CD14-positive monocyte (primary cell): Measurements from ENCODE around the gene LRRC47. TPM values are rescaled to one million over a fixed set of nuclear protein-coding genes. Genes with fewer than 3 reads are reported as not detected.

ENCODE experiments used
- DNase-seq, 3 donors: peaks; one replicate each; pipeline ENCODE4 v3.0.0-alpha.2; 2011 to 2022
- H2AFZ ChIP-seq: 2 replicates; pipeline ENCODE4 v1.6.0; 2012; ENCODE audit warnings: mild to moderate bottlenecking, low read depth, low read length, inconsistent platforms; ENCODE audit not compliant: insufficient read depth, poor library complexity, severe bottlenecking
- H3K27ac ChIP-seq, 2 donors: 1 replicate in 1 of 2; 2 replicates in 1 of 2; pipeline ENCODE4 v1.5.1; 2012 to 2013; ENCODE audit warnings: low read length in 2 of 2, control low read depth in 1 of 2, inconsistent platforms in 1 of 2, low read depth in 1 of 2, mild to moderate bottlenecking in 1 of 2
- H3K27me3 ChIP-seq, 2 donors: one replicate each; pipeline versions ENCODE4 v1.6.0 to v1.6.1; 2011 to 2013; ENCODE audit warnings: low read length in 2 of 2; ENCODE audit not compliant: control insufficient read depth in 2 of 2, insufficient read depth in 2 of 2
- H3K36me3 ChIP-seq, 2 donors: replicated peaks in 1 of 2; 1 replicate in 1 of 2; 2 replicates in 1 of 2; pipeline versions ENCODE4 v1.5.1 to v1.6.1; 2012 to 2013; ENCODE audit warnings: low read length in 2 of 2, control low read depth in 1 of 2, inconsistent platforms in 1 of 2, mild to moderate bottlenecking in 1 of 2; ENCODE audit not compliant: insufficient read depth in 2 of 2, control insufficient read depth in 1 of 2
- H3K4me1 ChIP-seq, 2 donors: 1 replicate in 1 of 2; 2 replicates in 1 of 2; pipeline versions ENCODE4 v1.5.1 to v1.6.1; 2012 to 2013; ENCODE audit warnings: low read length in 2 of 2, control low read depth in 1 of 2, inconsistent platforms in 1 of 2, mild to moderate bottlenecking in 1 of 2, moderate library complexity in 1 of 2; ENCODE audit not compliant: insufficient read depth in 2 of 2, control insufficient read depth in 1 of 2
- H3K4me2 ChIP-seq: replicated peaks from 2 replicates; pipeline ENCODE3; 2012; ENCODE audit warnings: low read length, moderate library complexity, mild to moderate bottlenecking; ENCODE audit not compliant: poor library complexity, severe bottlenecking; ENCODE audit errors: extremely low read depth
- H3K4me3 ChIP-seq, 3 experiments: fragments of 200-600 bp in 1 of 3; sonication (generic) in 1 of 3; replicated peaks in 1 of 3; 1 replicate in 2 of 3; 2 replicates in 1 of 3; pipeline ENCODE4 v1.5.1; 2011 to 2013; ENCODE audit warnings: low read length in 3 of 3, mild to moderate bottlenecking in 3 of 3, control low read depth in 2 of 3, low read depth in 2 of 3, inconsistent platforms in 1 of 3, moderate library complexity in 1 of 3
- H3K79me2 ChIP-seq: 2 replicates; pipeline ENCODE4 v1.6.0; 2012; ENCODE audit warnings: mild to moderate bottlenecking, control low read depth, inconsistent platforms, low read length, moderate library complexity; ENCODE audit not compliant: insufficient read depth
- H3K9ac ChIP-seq: 2 replicates; pipeline ENCODE4 v1.6.0; 2017; ENCODE audit warnings: low read length, mild to moderate bottlenecking; ENCODE audit not compliant: insufficient read depth, poor library complexity, severe bottlenecking
- H3K9me3 ChIP-seq, 2 donors: replicated peaks in 1 of 2; 1 replicate in 1 of 2; 2 replicates in 1 of 2; pipeline versions ENCODE4 v1.5.1 to v1.6.1; 2012 to 2013; ENCODE audit warnings: low read length in 2 of 2, control low read depth in 1 of 2; ENCODE audit not compliant: control insufficient read depth in 1 of 2, insufficient read depth in 1 of 2
- H4K20me1 ChIP-seq: 2 replicates; pipeline ENCODE4 v1.6.0; 2012; ENCODE audit warnings: mild to moderate bottlenecking, low read length, control low read depth, moderate library complexity; ENCODE audit not compliant: insufficient read depth
- H3K27ac Mint-ChIP-seq, 7 donors: one replicate each; pipeline ENCODE4 v1.8.0; 2020; ENCODE audit warnings: mild to moderate bottlenecking in 7 of 7, mixed read lengths in 7 of 7, moderate library complexity in 6 of 7, inconsistent platforms in 2 of 7
- H3K27me3 Mint-ChIP-seq, 3 donors: one replicate each; pipeline ENCODE4 v1.8.0; 2021 to 2022; ENCODE audit warnings: low read depth in 3 of 3, mild to moderate bottlenecking in 3 of 3, mixed read lengths in 3 of 3, moderate library complexity in 3 of 3, inconsistent platforms in 1 of 3
- H3K36me3 Mint-ChIP-seq, 2 donors: one replicate each; pipeline ENCODE4 v1.8.0; 2020; ENCODE audit warnings: mixed read lengths in 2 of 2, inconsistent platforms in 1 of 2, mild to moderate bottlenecking in 1 of 2
- H3K4me1 Mint-ChIP-seq: one replicate; pipeline ENCODE4 v1.8.0; 2020; ENCODE audit warnings: mild to moderate bottlenecking, mixed read lengths
- H3K4me3 Mint-ChIP-seq, 2 donors: one replicate each; pipeline ENCODE4 v1.8.0; 2020; ENCODE audit warnings: mild to moderate bottlenecking in 2 of 2, mixed read lengths in 2 of 2, moderate library complexity in 1 of 2
- H3K9me3 Mint-ChIP-seq, 7 donors: one replicate each; pipeline ENCODE4 v1.8.0; 2020 to 2022; ENCODE audit warnings: mixed read lengths in 7 of 7, mild to moderate bottlenecking in 6 of 7, moderate library complexity in 6 of 7, inconsistent platforms in 2 of 7
- CTCF ChIP-seq: fragments of 200-600 bp; IDR thresholded peaks from one replicate; pipeline ENCODE4 v1.8.0; 2022; ENCODE audit warnings: antibody characterized with exemption, mild to moderate bottlenecking
- WGBS: methylation state at CpG from one replicate; pipeline ENCODE4 v1.1.5; 2013; ENCODE audit warnings: missing lambda C conversion rate; ENCODE audit not compliant: insufficient coverage; 5-methylcytosine and 5-hydroxymethylcytosine counted together
- intact Hi-C, 2 donors: fragments of 100-400 bp; cut with micrococcal nuclease; formaldehyde crosslinking; loops; one replicate each; pipeline versions ENCODE4 v1.15.0 to v1.15.1; 2023
- polyA plus RNA-seq, 3 donors: library from polyadenylated mRNA; depleted of rRNA in 1 of 3; unstranded in 2 of 3; stranded (reverse) in 1 of 3; fragments of 300-500 nt in 2 of 3; fragments of >200 nt in 1 of 3; fragmentation: Illumina TruSeq in 2 of 3; gene quantifications; 1 replicate in 2 of 3; 2 replicates in 1 of 3; pipeline ENCODE4 v1.2.3, GENCODE V29; 2012 to 2021

Gene LRRC47
- polyA plus RNA-seq, 3 donors: 17.8 to 24.8 (median 18.0) TPM

DNA sequence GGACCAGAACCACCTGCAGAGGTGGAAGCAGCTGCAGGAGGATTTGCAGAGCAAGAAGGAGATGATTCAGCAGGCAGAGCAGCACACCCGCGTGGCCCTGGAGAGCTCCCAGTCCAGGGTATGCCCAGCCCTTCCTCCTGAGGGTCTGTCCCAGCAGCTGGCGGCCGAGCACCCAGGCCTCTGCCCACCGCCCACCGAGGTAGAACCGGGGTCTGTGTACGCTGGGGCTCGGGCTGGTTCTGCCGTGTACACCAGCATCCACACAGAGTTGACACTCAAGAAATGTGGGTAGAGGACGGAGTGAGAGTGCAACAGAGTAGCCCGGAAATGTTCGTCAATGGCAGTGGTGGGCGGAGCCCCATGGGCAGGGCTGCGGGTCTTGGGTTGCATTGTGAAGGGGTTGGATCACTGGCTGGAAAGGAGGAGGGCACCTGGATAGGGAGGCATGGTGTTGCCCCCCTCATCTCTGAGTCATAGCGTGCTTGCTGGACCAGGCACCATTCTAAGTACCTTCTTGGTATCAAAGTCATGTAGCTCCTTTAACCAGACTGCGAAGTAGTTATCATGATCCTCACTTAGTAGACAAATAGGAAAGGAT, 28.9 kb downstream of the LRRC47 start:
- no peak overlapping the region for H3K27ac ChIP-seq
- H3K9ac ChIP-seq: no peak overlapping the region
- Mint-ChIP-seq H3K9me3 (peaks cover 0 to 3% (median 0%) of the 10 kb centered on the region in 7 donors), H3K4me3 (no peak overlapping the region), H3K4me1 (peaks cover 4% of the 10 kb centered on the region), H3K27ac (peak overlapping the region in 1 of 7 donors; percentile 20), H3K36me3 (no peaks in the 10 kb centered on the region), H3K27me3 (peaks cover 17 to 26% (median 17%) of the 10 kb centered on the region in 3 donors)
- no peaks in the 10 kb centered on the region for H4K20me1 ChIP-seq
- intact Hi-C loops: no loop called here
- H3K4me3 ChIP-seq: no peak overlapping the region
- WGBS: 90% methylated on average over 13 of the region's 17 CpGs
- H3K79me2 ChIP-seq: no peaks in the 10 kb centered on the region
- no peak overlapping the region for H2AFZ ChIP-seq
- H3K4me2 ChIP-seq: no peak overlapping the region
- peaks cover 0 to 17% of the 10 kb centered on the region in 2 donors for H3K27me3 ChIP-seq
- H3K4me1 ChIP-seq: peaks cover 3 to 8% of the 10 kb centered on the region in 2 donors
- H3K36me3 ChIP-seq: no peaks in the 10 kb centered on the region
- H3K9me3 ChIP-seq: no peaks in the 10 kb centered on the region
- no peak for TF ChIP-seq CTCF
- no peak for DNase-seq

GRCh38 chr1:3763351-3764125, 32.8 kb downstream of the LRRC47 start:
- Histone ChIP-seq H3K4me1 (no peaks in the 10 kb centered on the region), H3K27me3 (peaks cover 0 to 7% of the 10 kb centered on the region in 2 donors), H3K9ac (no peak overlapping the region), H4K20me1 (no peaks in the 10 kb centered on the region), H3K4me3 (no peak overlapping the region), H3K9me3 (no peaks in the 10 kb centered on the region), H3K4me2 (no peak overlapping the region), H3K27ac (no peak overlapping the region), H3K79me2 (no peaks in the 10 kb centered on the region), H2AFZ (no peak overlapping the region), H3K36me3 (no peaks in the 10 kb centered on the region)
- intact Hi-C loops: no loop called here
- Mint-ChIP-seq H3K9me3 (peaks cover 0 to 11% (median 4%) of the 10 kb centered on the region in 7 donors), H3K27me3 (peaks cover 4 to 17% (median 4%) of the 10 kb centered on the region in 3 donors), H3K4me1 (no peaks in the 10 kb centered on the region), H3K27ac (peak overlapping the region in 1 of 7 donors; percentile 42), H3K4me3 (no peak overlapping the region), H3K36me3 (no peaks in the 10 kb centered on the region)
- TF ChIP-seq CTCF: no peak
- 96% methylated on average over 26 of the region's 31 CpGs for WGBS
- no peak for DNase-seq
